HG03439 (cell line): ENCODE measurements around the gene MYL7.
"Not testable (repeated sequence)": the region's sequence is repeated elsewhere in the genome, so short reads cannot be mapped to it uniquely, and the experiment has no call there.

Experiments used
- ATAC-seq: cut with Tn5 transposase; IDR thresholded peaks from one replicate; pipeline ENCODE4 v1.9.1; 2021; ENCODE audit warnings: mild to moderate bottlenecking, moderate library complexity; ENCODE audit not compliant: unreplicated experiment

The MYL7 gene

DNA sequence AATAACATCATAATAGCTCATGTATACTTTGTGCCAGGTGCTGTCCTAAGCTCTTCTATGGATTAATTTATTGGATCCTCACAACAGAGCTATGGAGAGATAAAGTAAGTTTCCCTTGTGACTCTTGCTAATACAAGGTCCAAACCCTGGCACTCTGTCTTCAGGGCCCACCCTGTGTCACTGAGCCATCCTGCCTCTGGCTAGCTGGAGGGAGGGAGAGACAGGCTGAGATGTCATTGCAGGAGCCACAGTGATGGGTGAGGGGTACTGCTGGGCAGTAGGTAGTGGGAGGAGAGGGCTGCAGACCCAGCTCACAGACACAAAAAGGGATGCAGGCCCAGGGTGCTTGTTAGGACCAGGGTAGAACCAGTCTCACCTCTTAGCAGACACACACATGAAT, 31.2 kb upstream of the MYL7 start:
- no peak for ATAC-seq

DNA sequence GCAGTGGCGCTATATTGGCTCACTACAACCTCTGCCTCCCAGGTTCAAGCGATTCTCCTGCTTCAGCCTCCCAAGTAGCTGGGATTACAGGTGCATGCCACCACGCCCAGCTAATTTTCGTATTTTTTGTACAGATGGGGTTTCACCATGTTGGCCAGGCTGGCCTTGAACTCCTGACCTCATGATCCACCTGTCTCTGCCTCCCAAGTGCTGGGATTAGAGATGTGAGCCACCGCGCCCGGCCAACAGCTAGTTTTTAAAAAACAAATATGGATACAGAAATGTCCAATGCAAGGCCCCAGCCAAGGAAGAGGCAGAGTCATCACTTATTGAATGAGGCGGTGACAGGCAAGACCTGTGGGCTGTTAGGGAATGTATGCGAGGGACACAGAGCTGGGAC, 30.8 kb upstream of the MYL7 start:
- not testable (repeated sequence) for ATAC-seq

DNA sequence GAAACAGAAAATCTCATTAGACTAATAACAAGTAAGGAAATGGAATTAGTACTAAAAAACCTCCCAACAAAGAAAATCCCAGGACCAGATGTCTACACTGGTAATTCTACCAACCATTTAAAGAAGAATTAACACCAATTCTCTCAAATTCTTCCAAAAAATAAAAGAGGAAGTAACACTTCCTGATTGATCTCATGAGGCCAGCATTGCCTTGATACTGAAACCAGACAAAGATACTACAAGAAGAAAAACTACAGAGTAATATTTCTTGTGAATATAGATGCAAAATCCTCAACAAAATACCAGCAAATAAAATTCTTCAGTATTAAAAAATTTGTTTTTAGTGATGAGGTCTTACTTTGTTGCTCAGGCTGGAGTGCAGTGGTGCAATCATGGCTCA, 26.8 kb upstream of the MYL7 start:
- ATAC-seq = no peak

DNA sequence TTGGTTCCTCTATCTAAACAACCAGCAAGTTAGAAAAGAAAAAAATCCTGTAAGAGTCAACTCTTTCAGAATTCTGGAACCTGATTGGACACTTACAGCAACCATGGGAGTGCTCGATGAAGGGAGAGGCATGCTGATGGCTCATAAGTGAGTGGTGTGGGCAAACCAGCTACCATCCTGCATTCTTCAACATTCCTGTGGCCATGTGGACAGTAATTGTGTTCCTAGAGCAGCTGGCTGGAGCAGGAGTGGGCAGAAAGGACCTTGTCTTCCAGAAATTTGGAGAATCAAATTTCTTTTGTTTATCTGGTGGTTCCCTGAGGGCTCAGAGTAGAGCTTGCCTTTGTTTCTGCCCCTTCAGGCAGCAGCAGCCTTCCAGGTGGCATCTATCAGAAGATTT, 22.5 kb upstream of the MYL7 start:
- no peak for ATAC-seq

DNA sequence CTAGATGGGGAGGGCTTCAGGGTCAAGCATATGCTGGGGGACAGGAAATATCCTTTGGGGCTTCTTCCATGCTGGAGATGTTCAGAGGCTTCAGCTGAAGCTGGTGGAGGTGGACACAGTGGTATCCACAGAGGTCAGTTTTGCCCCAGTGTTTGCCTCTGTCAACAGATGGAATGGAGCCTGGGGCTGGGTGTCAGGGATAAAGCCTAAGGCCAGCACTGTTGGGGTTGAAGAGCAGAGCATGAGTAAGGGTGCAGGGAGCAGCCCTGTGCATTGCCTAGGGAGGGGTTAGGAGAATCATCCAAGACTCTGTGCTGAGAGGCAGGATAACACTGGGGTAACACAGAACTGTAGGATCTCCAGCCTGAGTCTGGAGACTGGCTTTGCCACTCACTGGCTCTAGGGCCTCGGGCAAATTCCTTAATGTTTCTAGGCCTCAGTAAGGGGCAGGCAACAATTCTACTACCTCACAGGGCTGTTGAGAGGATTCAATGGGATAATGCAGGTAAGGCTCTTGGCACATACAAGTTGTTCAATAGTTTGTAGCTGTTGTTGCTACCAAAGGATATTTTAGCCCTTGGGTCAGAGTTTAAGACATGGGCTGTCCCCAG, 21.8 kb upstream of the MYL7 start:
- ATAC-seq = no peak

DNA sequence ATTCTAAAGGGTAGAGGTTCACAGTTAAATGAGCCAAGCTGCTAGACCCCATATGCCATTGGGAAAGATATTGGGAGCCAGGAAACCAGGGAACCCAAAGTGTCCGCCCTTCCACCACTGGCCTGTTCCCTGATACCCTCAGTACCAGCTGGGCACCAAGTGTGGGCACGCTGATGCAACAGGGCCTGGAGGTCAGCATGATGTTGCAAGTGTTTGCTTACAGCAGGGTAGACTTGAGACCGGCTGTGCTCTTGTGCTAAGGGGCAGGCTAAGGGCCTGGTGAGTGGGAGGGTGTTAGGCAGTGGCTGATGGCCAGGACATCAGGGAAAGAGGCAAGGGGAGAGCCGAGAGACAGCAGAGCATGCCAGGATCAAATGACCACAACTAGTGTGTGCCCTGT, 21.0 kb upstream of the MYL7 start:
- ATAC-seq = no peak

DNA sequence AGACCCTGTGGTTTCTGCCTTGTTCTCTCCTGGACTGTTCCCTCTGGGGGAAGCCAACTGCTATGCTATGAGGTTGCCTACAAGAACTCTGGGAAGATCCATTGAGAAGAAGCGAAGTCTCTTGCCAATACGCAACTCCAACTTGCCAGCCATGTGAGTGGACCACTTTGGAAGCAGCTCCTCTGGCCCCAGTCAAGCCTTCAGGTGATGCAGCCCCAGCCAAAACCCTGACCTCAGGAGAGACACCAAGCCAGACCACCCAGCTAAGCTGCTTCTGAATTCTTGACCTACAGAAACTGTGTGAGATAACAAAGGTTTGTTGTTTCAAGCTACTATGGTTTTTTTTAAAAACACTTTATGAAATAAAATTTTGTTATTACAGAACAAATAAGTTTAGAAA, 20.2 kb upstream of the MYL7 start:
- ATAC-seq = no peak

DNA sequence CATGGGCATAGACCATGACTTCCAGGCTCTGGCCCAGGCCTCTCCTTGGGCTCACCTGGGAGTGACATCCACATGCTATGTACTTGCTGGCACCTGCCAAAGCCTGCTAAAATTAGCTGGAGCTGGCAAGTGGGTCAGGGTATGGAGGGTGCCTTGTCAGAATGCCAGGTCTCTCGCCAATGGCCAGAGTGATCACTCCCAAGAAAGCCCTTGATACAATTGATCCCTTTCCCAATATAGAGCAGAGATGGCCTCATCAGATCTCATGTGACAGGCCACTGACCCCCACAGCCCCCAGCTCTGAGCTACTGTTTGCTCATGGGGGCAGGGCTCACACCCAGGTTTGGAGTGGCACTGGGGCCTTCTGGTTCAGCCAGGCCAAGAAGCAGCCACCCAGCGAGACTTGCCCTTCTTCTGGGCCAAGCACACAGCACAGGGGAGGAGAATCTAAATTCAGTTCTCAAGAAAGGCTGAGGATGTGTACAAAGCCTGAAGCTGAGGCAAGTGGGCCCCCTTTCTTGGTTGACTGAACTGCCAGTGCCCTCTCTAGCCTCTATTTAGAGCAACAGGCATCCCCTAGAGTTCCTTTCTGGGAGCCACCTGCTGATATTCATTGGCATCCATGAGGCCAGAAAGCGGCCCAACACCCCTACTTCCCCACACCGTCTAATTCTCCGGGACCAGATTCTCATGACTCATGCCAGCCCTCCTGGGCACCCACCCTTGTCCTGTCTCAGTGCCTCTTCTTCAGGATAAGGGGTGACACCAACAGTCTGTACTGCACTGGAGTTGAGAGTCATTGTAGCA, 18.9 kb upstream of the MYL7 start:
- ATAC-seq = no peak

DNA sequence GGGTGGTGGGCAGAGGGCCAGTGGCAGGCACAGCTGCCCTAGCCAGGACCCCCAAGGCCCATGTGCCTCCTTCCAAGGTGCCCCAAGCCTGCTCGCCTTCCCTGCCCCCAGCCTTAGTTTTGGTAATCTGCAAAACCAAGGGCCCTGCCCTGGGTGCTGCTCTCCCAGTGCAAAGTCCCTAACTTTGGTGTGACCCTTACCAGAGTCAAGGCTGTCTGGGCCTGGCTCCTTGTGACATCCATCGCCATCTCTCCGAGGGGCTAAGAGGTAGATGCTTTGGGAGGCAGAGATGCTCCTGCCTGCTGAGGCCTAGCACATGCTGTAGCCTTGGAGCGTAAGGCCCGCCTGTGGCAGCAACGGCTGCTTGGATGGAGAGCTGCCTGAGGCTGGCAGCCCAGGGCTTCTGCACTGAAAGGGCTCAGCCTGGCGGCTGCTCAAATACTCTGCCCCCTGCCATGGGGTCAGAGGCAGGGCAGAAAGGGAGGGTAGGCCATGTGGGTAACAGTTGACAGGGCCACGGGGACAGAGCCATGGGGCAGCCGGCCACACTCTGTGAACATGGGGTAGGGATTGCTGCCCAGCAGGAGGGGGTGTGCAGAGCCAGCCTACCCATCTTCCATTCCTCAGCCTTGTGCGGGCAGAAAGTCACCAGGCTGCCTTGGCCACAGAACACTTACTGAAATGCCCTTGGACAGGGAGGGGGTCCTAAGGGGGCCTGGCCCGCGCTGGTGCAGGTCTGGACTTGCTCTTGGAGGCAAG, 17.9 kb upstream of the MYL7 start:
- ATAC-seq = no peak

DNA sequence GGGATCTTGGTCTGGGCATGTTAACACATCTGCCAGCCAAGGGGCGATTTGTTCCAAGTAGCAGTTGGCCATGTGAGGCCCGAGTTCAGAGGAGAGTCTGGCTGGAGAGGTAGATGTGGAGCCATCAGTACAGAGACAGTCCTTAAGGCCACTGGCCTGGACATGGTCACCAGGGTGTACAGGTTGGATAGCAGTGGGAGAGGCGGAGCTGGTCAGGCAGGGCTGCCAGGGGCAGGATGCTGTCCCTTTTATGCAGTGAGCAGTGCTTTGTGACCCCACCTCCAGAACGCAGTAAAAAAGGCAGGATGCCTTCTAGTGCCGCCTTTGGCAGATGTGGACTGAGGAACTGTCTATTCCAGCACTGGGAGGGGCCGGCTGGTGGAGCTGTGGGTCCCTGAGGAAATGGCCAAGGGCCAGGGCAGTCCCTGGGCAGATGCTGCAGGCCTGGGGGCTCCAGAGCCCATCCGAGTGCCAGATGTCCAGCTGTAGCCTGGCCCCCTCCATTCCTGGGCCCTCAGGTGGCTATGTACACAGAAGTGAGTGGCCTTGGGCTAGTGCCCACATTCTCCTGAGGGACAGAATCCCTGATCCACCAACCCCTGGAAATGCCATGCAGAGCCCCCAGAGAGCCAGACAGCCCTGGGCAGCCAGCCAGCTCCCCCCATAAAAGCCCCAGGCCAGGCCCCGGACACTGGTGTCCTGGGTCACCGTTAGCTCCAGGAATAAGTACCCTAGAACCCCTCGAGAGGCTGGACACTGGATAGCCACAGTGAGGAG, 17.2 kb upstream of the MYL7 start:
- ATAC-seq = no peak

DNA sequence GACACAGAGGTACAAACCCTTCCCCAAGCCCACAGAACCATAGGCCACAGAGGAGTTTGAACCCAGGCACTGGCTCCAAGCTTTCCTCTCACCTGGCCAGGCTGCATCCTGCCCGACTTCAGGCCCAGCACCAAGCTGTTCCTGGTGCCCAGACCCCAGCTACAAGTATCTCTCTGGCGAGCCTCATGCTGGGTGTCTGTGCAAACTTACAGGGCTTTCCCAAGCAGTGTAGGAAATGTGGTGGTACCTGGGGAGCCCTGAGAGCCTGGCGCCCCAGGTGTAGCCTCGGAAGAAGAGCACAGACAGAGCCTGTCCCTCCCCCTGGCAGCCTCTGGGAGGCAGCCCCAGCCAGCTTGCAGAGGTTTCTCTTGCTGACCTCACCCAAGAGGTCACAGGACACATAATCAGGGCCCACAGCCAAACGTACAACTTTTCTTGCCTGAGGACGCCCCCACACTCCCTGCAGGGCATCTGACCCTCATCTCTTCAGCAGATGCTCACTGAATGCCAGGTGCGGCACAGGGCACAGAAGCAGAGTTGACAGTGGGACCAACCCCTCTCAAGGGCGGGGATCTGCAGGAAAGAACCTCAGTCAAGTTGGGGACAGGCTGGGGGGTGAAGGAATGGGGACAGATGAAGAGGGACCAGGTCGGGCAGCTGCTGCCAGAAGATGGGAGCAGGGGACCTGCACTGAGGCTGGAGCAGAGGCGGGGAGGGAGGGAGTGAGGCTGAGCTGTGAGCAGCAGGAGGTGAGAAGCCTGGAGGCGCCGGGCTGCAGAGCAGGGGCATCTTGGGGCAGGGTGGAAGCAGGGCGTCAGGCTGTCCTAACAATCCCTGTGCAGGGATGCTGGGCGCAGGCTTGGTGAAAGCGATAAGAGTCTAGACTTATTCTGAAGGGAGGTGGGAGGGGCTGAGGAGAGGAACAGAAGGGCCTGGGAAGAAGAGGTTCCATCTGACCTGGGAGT, 16.3 kb upstream of the MYL7 start:
- ATAC-seq = no peak

DNA sequence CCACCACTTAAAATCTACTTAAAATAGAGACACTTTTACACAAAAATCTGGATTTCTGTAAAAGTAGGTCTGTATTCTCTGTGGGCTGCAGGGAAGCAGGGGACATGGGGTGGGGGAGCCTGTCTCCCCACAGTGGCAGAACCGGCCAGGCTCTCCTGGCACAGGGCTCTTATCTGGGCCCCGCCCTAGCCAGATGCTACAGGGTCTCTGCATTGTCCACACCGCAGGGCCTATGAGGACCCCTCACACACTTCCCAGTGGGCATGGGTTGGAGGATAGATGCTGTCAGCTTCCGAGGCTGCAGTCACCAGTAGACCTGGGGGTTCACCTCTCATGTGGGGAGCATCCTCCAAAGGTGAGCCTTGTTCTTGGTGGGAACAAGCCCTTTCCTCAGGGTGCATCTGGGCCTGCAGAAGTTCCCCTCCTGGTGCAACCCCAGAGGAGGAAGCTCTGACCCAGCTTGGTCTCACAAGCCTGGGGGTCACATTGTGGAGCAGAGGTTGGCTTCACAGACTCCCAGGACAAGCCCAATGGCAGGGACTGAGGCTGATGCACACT, 15.4 kb upstream of the MYL7 start:
- no peak for ATAC-seq

DNA sequence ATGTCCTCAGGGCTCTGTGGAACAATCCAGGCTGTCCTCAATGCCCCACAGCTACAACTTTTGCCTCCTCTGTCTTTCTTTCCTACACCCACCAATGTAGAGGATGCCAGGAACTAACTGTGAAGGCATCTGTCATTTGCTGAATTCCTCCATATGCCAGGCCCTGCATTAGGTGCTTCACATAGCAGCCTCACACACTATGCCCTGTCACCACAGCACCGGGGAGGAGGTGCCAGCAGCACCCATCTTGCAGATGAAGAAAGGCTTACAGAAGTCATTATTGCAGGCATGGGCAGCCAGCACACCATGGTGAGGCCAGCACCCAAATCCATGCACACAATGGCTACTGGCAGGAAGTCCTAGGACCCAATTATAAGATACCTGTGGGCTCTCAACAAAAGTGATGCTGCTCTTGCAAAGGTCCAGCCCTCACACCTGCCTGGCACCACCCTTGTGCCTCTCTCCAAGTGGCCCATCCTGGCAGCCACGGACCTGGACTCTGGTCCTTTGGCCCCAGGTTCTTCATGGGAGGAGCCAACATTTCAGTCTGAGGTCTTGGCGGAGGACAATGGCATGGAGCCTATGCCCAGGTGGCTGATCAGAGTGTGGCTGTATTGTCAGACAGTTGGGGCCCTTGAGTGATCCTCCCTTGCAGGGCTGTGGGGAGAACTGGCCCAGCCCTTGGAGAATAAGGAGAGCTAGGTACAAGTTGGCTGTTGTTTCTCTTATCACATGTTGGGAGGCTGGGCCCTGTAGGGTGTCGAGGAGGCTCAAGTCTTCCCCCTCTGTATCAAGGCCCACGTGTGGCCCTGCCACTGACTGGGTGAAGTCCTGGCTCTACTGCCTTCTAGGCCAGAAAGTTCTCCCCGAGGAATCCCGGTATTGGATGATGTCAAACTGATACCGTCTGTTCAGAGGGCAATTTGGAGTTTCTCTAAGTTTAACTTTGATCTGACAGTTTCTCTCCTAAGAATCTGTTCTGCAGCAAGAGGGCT, 14.4 kb upstream of the MYL7 start:
- ATAC-seq = no peak

DNA sequence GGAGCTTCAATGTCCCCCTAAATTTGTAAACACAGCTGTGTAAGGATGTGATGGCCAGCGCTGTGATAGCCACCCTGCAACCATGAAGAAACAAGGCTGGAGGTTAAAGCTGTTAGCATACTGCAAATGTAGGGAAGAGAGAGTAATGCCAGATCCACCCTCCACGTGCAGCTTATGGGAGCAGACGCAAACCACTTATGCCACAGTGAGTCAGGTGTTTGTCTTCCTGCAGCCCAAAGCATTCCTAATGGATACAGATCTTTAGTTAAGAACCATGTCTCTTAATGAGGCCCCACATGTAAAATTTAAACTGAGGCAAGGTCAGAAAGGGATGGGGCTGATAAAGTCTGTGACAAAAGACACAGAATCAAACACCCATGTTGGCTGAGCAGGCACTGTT, 13.6 kb upstream of the MYL7 start:
- ATAC-seq = no peak

DNA sequence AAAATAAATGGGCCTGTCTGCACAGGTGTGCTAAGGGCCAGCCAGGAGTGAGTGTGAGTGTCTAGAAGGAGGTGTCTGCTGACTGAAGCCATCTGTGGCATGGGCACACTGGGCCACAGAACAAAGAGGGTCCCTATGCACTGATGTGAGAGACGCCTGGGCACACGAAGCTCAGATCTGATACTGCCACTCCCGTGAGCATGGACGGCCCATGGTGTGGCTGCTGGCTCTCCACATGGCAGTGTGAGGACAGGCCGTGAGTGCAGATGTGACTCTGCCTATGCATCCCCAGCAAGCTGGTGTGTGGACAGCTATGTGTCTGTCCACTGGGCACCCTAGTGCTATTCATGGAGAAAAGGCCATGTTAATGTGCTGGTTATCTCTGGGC, 12.8 kb upstream of the MYL7 start:
- no peak for ATAC-seq

DNA sequence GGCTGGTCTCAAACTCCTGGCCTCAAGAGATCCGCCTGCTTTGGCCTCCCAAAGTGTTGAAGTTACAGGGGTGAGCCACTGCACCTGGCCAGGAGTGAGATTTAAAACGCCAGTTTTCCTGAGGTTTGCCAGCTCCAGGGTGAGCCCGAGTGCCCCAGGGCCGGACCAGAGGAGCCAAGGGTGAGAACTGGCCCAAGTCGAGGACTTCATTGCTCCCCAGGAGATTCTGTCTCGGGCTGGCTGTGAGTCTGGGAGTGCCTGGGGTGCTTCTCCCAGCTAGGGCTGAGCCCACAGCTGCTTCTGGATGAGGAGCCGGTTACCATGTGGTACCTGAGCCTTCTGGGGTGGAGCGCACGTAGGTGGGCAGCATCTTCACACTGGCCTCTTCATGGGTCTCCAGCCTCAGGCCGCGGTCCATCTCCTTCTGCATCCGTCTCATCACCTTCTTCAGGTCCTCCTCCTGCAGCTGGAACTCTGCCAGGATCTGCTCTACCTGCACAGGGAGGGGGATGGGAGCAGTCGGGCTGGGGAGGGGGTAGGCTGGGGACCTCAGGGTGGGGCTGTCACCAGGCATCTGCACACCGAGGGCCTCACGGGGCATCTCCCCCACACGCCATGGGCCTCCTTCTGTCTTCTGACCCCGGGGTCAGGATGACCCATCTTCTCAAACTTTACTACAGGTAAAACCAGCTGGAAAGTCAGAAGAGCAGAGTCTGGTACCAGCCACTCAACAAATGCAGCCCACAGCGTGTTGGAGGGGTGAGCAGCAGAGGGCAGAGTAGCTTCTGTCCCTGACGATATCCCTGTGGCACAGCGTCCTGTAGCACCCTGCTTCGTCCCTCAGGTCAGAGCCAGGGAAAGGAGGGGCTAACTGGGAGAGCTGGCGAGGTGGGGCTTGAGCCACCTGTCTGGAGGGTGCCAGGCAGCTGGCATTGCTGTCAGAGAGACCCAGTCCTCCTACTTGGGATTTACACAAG, 12.1 kb upstream of the MYL7 start:
- ATAC-seq = no peak

DNA sequence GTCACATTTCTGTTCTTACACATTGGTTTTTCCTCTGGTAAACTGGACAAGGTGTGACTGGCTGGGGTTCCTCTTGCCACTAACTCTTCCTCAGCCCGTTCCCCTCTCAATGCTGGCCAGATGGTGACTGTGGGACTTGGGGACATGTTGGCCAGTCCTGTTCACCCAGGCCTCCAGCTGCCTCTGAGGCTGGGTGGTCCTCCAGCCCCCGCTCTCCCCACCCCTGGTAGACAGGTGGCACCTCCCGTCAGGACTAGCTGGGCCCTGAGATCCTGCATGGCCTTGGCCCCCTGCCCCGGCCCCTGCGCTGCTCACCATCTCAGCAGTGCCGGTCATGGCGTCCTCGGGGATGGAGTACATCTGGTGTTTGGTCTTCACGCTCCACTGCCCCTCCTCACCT, 10.8 kb upstream of the MYL7 start:
- no peak for ATAC-seq
